ENCODE results near the gene NT5C3A.

The NT5C3A gene

DNA sequence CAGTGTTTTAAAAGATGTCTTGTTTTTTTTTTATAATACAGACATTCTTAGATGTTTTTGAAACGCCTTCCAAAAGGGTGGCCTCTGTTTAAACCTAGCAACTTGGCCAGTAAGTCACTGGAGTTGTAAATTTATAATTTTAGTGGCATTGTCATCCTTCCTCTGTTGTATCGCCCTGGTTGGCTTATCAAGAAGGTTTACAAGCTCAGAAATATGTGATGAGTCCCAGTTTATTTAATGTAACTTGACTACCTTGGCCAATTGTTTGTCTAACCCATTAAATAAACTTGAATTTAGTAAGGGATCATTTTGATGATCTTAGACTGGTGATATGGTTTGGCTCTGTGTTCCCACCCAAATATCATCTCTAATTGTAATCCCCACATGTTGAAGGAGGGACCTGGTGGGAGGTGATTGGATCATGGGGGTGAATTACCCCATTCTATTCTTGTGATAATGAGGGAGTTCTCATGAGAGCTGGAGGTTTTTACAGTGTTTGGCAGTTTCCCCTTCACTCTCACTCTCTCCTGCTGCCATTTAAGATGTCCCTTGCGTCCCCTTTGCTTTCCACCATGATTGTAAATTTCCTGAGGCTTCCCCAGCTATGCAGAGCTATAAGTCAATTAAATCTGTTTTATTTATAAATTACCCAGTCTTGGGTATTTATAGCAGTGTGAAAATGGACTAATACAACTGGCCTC is 13.4 kb upstream of the NT5C3A start:
- no peak for DNase-seq (ENCODE audit: low read depth)

DNA sequence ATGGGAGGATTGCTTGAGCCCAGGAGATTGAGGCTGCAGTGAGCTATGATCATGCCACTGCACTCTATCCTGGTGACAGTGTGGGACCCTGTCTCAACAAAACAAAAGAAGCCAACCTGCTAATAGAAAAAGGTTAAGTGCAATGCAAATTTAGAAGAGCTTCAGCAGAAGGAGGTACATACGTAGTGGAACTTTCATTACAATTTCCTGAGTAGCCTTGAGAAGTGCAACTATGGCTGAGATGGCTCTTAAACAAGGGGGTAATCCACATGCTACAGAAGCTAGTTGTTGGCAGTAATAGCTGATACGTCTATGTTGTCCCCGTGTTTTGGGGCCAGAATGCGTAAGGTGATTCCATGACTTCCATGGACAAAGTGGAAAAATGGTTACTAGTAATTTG is 10.7 kb upstream of the NT5C3A start:
- DNase-seq (ENCODE audit: low read depth), result no peak

GRCh38 chr7:33072471-33072870 is 9.9 kb upstream of the NT5C3A start:
- no peak for DNase-seq (ENCODE audit: low read depth)

DNA sequence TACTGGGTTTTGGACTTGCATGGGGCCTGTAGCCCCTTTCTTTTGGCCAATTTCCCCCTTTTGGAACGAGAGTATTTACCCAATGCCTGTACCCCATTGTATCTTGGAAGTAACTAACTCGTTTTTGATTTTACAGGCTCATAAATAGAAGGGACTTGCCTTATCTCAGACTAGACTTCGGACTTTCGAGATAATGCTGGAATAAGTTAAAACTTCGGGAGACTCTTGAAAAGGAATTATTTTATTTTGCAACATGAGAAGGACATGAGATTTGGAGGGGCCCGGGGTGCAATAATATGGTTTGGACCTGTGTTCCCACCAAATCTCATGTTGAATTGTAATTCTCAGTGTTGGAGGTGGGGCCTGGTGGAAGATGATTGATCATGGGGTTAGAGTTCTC is 8.3 kb upstream of the NT5C3A start:
- no peak for DNase-seq (ENCODE audit: low read depth)

DNA sequence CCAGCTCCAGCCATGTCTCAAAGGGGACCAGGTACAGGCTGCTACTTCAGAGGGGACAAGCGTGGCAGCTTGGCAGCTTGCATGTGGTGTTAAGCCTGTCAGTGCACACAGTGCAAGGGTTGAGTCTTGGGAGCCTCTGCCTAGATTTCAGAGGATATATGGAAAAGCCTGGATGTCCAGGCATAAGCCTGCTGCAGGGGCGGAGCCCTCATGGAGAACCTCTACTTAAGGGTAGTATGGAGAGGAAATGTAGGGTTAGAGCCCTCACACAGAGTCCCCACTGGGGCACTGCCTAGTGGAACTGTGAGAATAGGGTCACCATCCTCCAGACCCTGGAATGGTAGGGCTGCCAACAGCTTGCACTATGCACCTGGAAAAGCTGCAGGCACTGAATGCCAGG is 7.7 kb upstream of the NT5C3A start:
- no peak for DNase-seq (ENCODE audit: low read depth)

DNA sequence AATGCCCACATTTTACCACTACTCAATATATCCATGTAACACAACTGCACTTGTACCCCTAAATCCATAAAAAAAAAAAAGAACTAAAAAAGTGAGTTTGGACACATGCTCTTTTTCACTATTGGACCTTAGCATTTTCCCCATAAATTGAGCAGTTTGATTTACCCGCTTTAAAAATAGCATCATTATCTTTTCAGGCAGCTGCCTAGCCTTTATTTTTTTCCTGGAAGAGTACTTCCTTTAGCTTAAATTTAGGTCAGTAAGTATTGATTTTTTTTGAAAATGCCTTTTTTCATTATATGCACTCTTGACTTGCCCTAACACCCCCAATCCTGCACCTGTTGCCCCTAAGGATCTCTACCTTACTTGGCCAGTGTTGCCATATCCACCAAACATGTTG is 5.3 kb upstream of the NT5C3A start:
- no peak for DNase-seq (ENCODE audit: low read depth)

GRCh38 chr7:33066771-33067170 is 4.2 kb upstream of the NT5C3A start:
- DNase-seq (ENCODE audit: low read depth), result no peak

DNA sequence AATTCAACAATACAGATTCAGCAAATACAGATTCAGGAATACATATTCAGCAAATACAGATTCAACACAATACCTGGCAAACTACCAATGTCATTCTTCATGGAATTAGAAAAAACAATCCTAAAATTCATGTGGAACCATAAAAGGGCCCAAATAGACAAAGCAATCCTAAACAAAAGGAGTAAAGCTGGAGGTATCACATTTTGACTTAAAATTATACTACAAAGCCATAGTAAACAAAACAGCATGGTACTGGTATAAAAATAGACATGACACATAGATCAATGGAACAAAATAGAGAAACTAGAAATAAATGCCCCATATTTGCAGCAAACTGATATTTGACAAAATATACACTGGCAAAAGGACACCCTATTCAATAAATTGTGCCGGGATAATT is 3.4 kb upstream of the NT5C3A start:
- DNase-seq (ENCODE audit: low read depth), result no peak

GRCh38 chr7:33062782-33063443 is 337 bp upstream of the NT5C3A start:
- DNase-seq (ENCODE audit: low read depth), result peak; percentile 82

- no peak for DNase-seq (ENCODE audit: low read depth)
Observed at GRCh38 chr7:33061282-33061937, 1.2 kb downstream of the NT5C3A start.

- no peak for DNase-seq (ENCODE audit: low read depth)
Observed at GRCh38 chr7:33059635-33060034, 2.9 kb downstream of the NT5C3A start.

GRCh38 chr7:33055158-33055557 is 7.4 kb downstream of the NT5C3A start:
- no peak for DNase-seq (ENCODE audit: low read depth)

DNA sequence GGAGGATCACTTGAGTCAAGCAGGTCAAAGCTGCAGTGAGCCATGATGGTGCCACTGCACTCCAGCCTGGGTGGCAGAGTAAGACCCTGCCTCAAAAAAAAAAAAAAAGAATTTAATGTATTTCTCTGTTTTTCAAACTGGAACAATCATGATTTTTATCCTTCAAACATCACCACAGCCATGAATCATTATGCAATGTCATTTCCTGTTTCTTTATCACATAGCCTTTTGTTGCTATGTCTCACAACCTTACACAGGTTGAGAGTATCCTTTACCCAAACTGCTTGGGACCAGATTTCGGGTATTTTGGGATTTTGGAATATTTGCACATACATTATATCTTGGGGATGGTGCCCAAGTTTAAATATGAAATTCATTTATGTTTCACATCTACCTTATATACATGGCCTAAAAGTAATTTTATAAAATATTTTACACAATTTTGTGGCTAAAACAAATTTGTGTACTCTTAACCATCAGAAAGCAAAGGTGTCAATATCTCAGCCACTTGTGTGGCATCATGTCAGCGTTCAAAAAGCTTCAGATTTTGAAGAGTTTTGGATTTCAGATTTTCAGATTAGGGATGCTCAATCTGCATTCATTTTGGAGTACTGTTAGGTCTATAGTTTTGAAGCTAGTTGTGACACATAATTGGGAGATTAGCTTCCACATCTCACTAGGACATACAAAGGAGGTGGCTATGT is 8.2 kb downstream of the NT5C3A start:
- DNase-seq (ENCODE audit: low read depth), result no peak

GRCh38 chr7:33053721-33054120 is 8.9 kb downstream of the NT5C3A start:
- DNase-seq (ENCODE audit: low read depth), result no peak

- DNase-seq (ENCODE audit: low read depth), result no peak
Observed at GRCh38 chr7:33050535-33051318, 11.8 kb downstream of the NT5C3A start.

DNA sequence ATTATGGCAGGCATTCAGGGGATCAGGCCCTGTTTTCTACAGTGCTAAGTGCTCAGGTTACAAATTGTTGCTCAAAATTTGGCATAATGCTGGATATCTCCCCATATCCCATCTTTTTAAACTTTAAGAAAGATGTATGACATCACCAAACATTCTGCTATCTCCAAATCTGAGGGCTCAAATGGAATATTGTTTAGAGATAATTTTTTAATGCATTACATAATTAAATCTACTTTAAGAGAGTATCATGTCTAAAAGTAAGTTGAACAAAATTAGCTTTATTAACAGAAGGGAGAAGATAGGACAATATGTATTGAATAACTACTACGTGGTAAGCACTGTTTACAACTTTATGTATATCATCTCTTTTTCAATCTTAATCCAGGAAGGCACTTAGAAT is 13.9 kb downstream of the NT5C3A start:
- DNase-seq (ENCODE audit: low read depth), result no peak

DNA sequence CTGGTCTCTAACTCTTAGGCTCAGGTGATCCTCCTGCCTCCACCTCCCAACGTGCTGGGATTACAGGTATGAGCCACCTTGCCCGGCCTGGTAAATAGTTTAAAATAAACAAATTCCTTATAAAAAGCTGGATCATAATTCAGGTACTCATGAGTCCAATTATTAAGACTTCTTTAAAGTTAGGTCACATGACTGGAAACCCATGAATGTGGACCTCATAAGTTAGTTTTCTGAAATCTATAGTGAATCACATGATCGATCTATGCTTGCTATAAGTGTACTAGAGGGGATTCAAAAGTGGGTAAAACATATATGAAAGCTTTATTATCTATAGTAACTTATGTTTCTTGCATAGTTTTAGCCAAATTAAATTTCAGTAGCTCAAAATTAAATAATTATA is 14.3 kb downstream of the NT5C3A start:
- no peak for DNase-seq (ENCODE audit: low read depth)

GRCh38 chr7:33044986-33045385 is 17.6 kb downstream of the NT5C3A start:
- no peak for DNase-seq (ENCODE audit: low read depth)

GRCh38 chr7:33044401-33044718 is 18.2 kb downstream of the NT5C3A start:
- no peak for DNase-seq (ENCODE audit: low read depth)

DNA sequence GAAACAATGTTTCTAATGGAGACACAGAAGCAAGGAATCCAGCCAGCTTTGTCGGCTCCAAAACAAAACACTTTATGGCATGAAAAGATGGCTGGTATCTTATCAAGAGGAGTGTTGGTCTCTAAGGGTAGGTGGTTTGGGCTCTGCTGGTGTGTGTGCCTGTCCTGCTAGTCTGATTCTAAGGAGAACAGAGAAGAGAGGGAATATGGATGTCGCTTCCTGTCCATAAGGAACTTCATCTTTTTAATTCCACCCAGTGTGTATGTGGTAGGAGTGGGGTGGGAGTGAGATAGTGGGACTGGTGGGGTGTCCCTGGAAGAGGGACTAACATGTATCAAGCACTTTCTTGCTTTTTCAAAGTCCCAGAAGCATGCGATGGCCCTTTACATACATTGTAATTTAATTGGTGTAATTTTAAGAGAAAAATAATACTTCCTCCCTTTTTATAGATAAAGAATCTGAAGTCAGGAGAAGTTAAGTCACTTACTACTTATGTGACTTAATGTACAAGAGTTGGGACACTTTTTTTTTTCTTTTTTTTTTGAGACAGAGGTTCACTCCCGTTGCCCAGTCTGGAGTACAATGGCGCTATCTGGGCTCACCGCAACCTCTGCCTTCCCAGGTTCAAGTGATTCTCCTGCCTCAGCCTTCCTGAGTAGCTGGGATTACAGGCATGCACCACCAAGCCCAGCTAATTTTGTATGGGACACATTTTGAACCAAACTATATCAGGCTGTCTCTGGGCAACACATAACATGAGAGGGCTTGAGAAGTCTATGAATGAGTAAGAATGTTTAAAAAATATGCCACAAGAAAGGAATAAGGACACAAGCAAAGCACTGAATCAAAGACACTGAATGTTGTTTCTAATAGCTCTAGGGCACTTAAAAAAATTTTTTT is 18.8 kb downstream of the NT5C3A start:
- no peak for DNase-seq (ENCODE audit: low read depth)
